Adrenal gland (tissue), 12 donors: ENCODE measurements around the gene EFCC1. TPM values are rescaled to one million over a fixed set of nuclear protein-coding genes. Genes with fewer than 3 reads are reported as not detected.
"Not testable (repeated sequence)": the region's sequence is repeated elsewhere in the genome, so short reads cannot be mapped to it uniquely, and the experiment has no call there.

Experiments
- DNase-seq, 7 donors: peaks; one replicate each; pipeline ENCODE4 v3.0.0-alpha.2; 2019 to 2020
- H3K27ac ChIP-seq, 5 donors: fragments of 200-600 bp; sonication (generic) in 4 of 5; 1 replicate in 3 of 5; 2 replicates in 2 of 5; pipeline versions ENCODE4 v1.5.1 to v1.8.0; 2016 to 2020; ENCODE audit warnings: mild to moderate bottlenecking in 1 of 5
- H3K27me3 ChIP-seq: fragments of 200-600 bp; 2 replicates; pipeline ENCODE4 v1.8.0; 2021
- H3K36me3 ChIP-seq, 2 donors: fragments of 200-600 bp; replicated peaks in 1 of 2; 1 replicate in 1 of 2; 2 replicates in 1 of 2; pipeline versions ENCODE4 v1.5.1 to v1.8.0; 2018 to 2022
- H3K4me1 ChIP-seq, 2 donors: fragments of 200-600 bp; replicated peaks in 1 of 2; 1 replicate in 1 of 2; 2 replicates in 1 of 2; pipeline versions ENCODE4 v1.5.1 to v1.8.0; 2018 to 2021
- H3K4me3 ChIP-seq, 4 donors: fragments of 200-600 bp; sonication (generic) in 3 of 4; one replicate each; pipeline ENCODE4 v1.5.1; 2016 to 2018
- H3K9me3 ChIP-seq, 3 donors: fragments of 200-600 bp; sonication (generic) in 1 of 3; replicated peaks in 1 of 3; 1 replicate in 2 of 3; 2 replicates in 1 of 3; pipeline versions ENCODE4 v1.5.1 to v1.8.0; 2016 to 2021
- POLR2A ChIP-seq, 2 donors: fragments of 450-650 bp; IDR thresholded peaks; one replicate each; pipeline ENCODE4 v1.6.1; 2017; ENCODE audit warnings: antibody characterized with exemption in 2 of 2, mild to moderate bottlenecking in 2 of 2, moderate library complexity in 1 of 2
- WGBS, 4 donors: extraction: QIAGEN DNeasy Blood & Tissue Kit in 2 of 4; methylation state at CpG; one replicate each; pipeline versions ENCODE4 v1.1.5 to v1.1.7; 2013 to 2017; 5-methylcytosine and 5-hydroxymethylcytosine counted together
- intact Hi-C, 2 donors: fragments of 100-400 bp; cut with DNase I; formaldehyde crosslinking; loops; one replicate each; pipeline versions ENCODE4 v1.14.1 to v1.15.0; 2022 to 2023
- polyA plus RNA-seq, 3 donors: library from polyadenylated mRNA; stranded (reverse); fragments of 200-250 nt in 2 of 3; fragments of 350-450 nt in 1 of 3; fragmentation: Illumina TruSeq in 1 of 3; extraction: RNeasy Lipid Tissue Mini Kit (QIAGEN cat#74804) in 1 of 3; gene quantifications; one replicate each; pipeline ENCODE4 v1.2.3, GENCODE V29; 2013 to 2014
- total RNA-seq, 9 donors: library from RNA; depleted of rRNA in 4 of 9; stranded (reverse); fragments of >200 nt in 4 of 9; fragments of 120-200 nt in 1 of 9; fragmentation: NEBNext Ultra II Directional in 1 of 9; extraction: Animal tissue kit (Norgen Biotek cat#: 25700) in 1 of 9; gene quantifications; one replicate each; pipeline versions ENCODE4 v1.1.0 to v1.2.4, GENCODE V29; 2013 to 2023
- TF ChIP-seq, protein P1 (sequence below), 6 experiments: fragments of 450-650 bp in 4 of 6; fragments of 200-600 bp in 2 of 6; sonication (generic) in 1 of 6; IDR thresholded peaks; 1 replicate in 5 of 6; 2 replicates in 1 of 6; pipeline versions ENCODE4 v1.5.1 to v1.8.0; 2016 to 2021; ENCODE audit warnings: antibody characterized with exemption in 6 of 6, mild to moderate bottlenecking in 2 of 6, moderate library complexity in 1 of 6
- donor health status: healthy with polysubstance abuse.
- donor health status: Bipolar disorder and iron deficiency.
- donor health status: DM: yes; HTN: yes; CAD: no.
- donor health status: DM: no; HTN: no; CAD: no.
- donor health status: DM: no; HTN: no; CAD: no.
- donor health status: DM: yes; HTN: yes; CAD: no.

The EFCC1 gene
- total and polyA plus RNA-seq, 12 donors = 0.46 to 6.0 (median 1.8) TPM

- Histone ChIP-seq H3K27ac (no peak overlapping the region), H3K4me1 (peaks cover 0 to 5% of the 10 kb centered on the region in 2 donors), H3K36me3 (no peaks in the 10 kb centered on the region), H3K9me3 (no peaks in the 10 kb centered on the region), H3K4me3 (peak overlapping the region in 1 of 4 donors; percentile 46), H3K27me3 (no peaks in the 10 kb centered on the region)
- WGBS, 4 donors = 0 to 17% (median 13%) methylated on average over 4 to 43 of the region's 44 CpGs
- intact Hi-C loops = no loop called here
- TF ChIP-seq POLR2A (IDR thresholded peaks at IDR 0.05) = no peak
- TF ChIP-seq, protein P1, sequence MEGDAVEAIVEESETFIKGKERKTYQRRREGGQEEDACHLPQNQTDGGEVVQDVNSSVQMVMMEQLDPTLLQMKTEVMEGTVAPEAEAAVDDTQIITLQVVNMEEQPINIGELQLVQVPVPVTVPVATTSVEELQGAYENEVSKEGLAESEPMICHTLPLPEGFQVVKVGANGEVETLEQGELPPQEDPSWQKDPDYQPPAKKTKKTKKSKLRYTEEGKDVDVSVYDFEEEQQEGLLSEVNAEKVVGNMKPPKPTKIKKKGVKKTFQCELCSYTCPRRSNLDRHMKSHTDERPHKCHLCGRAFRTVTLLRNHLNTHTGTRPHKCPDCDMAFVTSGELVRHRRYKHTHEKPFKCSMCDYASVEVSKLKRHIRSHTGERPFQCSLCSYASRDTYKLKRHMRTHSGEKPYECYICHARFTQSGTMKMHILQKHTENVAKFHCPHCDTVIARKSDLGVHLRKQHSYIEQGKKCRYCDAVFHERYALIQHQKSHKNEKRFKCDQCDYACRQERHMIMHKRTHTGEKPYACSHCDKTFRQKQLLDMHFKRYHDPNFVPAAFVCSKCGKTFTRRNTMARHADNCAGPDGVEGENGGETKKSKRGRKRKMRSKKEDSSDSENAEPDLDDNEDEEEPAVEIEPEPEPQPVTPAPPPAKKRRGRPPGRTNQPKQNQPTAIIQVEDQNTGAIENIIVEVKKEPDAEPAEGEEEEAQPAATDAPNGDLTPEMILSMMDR (IDR thresholded peaks at IDR 0.05) = no peak
- no peak for DNase-seq
Measured at GRCh38 chr3:129068291-129068886, 67.3 kb downstream of the EFCC1 start.

DNA sequence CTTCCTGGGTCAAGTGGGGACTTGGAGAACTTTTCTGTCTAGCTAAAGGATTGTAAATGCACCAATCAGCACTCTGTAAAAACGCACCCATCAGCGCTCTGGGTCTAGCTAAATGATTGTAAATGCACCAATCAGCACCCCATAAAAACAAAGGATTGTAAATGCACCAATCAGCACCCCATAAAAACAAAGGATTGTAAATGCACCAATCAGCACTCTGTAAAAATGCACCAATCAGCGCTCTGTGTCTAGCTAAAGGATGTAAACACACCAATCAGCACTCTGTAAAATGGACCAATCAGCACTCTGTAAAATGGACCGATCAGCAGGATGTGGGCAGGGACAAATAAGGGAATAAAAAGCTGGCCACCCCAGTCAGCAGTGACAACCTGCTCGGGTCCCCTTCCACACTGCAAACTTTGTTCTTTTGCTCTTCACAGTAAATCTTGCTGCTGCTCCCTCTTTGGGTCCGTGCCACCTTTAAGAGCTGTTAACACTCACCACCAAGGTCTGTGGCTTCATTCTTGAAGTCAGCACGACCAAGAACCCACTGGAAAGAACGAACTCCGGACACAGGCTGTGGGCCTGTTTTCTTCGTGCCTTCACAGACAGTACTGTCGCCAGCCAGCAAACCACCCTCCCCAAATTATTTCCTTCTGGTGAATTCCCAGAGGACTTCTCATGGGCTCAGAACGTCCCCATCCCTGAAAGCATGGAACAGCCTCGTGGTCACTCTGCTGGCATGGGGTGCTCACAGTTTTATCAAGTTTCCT is 68.4 kb downstream of the EFCC1 start:
- H3K4me3 ChIP-seq, DNase-seq, H3K27me3 ChIP-seq, intact Hi-C loops, H3K36me3 ChIP-seq, H3K4me1 ChIP-seq, H3K27ac ChIP-seq, H3K9me3 ChIP-seq: not testable (repeated sequence)
- WGBS, 4 donors = 77 to 82% (median 80%) methylated on average over 13 of the region's 13 CpGs

GRCh38 chr3:129070086-129070885 is 69.2 kb downstream of the EFCC1 start:
- no peaks in the 10 kb centered on the region for H3K27me3 ChIP-seq
- intact Hi-C loops = no loop called here
- H3K36me3 ChIP-seq = no peaks in the 10 kb centered on the region
- H3K27ac ChIP-seq = no peak overlapping the region
- no peak for TF ChIP-seq POLR2A (IDR thresholded peaks at IDR 0.05)
- TF ChIP-seq, protein P1 (IDR thresholded peaks at IDR 0.05) = no peak
- H3K4me3 ChIP-seq = no peak overlapping the region
- DNase-seq = no peak
- peaks cover 0 to 5% of the 10 kb centered on the region in 2 donors for H3K4me1 ChIP-seq
- H3K9me3 ChIP-seq = no peaks in the 10 kb centered on the region
- 66 to 74% (median 73%) methylated on average over 8 of the region's 8 CpGs for WGBS, 4 donors

DNA sequence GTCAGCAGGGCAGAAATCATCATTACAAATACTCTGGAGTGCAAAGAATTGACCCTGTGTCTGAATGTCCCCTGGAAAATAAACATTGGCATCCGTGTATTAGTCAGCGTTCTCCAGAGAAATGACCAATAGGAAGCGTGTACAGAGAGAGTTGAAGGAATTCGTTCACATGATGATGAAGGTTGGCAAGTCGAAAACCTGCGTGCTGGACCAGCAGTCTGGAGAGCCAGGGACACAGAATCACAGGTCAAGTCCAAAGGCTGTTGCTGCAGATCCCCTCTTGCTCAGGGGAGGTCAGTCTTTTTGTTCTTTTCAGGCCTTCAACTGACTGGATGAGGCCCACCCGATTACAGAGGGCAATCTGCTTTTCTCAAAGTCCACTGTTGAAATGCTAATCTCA is 76.1 kb downstream of the EFCC1 start:
- H3K9me3 ChIP-seq = no peaks in the 10 kb centered on the region
- no peaks in the 10 kb centered on the region for H3K4me1 ChIP-seq
- 61 to 79% (median 73%) methylated on average over 7 of the region's 7 CpGs for WGBS, 4 donors
- TF ChIP-seq POLR2A (IDR thresholded peaks at IDR 0.05) = no peak
- TF ChIP-seq, protein P1 (IDR thresholded peaks at IDR 0.05) = no peak
- intact Hi-C loops = no loop called here
- H3K4me3 ChIP-seq = no peak overlapping the region
- H3K36me3 ChIP-seq = no peaks in the 10 kb centered on the region
- H3K27ac ChIP-seq = peak overlapping the region in 1 of 5 donors; percentile 2
- DNase-seq = no peak
- no peaks in the 10 kb centered on the region for H3K27me3 ChIP-seq
